HUES48 (cell line): ENCODE data around the gene SLC9A6.

Source experiments
- H3K27ac ChIP-seq: one replicate; pipeline ENCODE4 v1.7.0; 2013; ENCODE audit warnings: low read depth, low read length, inconsistent platforms
- H3K27me3 ChIP-seq: 2 replicates; pipeline ENCODE4 v1.6.1; 2013; ENCODE audit warnings: mild to moderate bottlenecking, low read length; ENCODE audit not compliant: control insufficient read depth, insufficient read depth
- H3K36me3 ChIP-seq: 2 replicates; pipeline ENCODE4 v1.6.1; 2013; ENCODE audit warnings: low read length; ENCODE audit not compliant: control insufficient read depth, insufficient read depth
- H3K4me1 ChIP-seq: 2 replicates; pipeline ENCODE4 v1.6.1; 2013; ENCODE audit warnings: mild to moderate bottlenecking, low read length; ENCODE audit not compliant: control insufficient read depth, insufficient read depth
- H3K4me3 ChIP-seq: 2 replicates; pipeline ENCODE4 v1.5.1; 2013; ENCODE audit warnings: mild to moderate bottlenecking, low read depth, low read length
- H3K9ac ChIP-seq: 2 replicates; pipeline ENCODE4 v1.6.1; 2013; ENCODE audit warnings: mild to moderate bottlenecking, low read depth, low read length, moderate library complexity
- H3K9me3 ChIP-seq: 2 replicates; pipeline ENCODE4 v1.6.1; 2013; ENCODE audit warnings: low read length; ENCODE audit not compliant: control insufficient read depth, insufficient read depth

The SLC9A6 gene

DNA sequence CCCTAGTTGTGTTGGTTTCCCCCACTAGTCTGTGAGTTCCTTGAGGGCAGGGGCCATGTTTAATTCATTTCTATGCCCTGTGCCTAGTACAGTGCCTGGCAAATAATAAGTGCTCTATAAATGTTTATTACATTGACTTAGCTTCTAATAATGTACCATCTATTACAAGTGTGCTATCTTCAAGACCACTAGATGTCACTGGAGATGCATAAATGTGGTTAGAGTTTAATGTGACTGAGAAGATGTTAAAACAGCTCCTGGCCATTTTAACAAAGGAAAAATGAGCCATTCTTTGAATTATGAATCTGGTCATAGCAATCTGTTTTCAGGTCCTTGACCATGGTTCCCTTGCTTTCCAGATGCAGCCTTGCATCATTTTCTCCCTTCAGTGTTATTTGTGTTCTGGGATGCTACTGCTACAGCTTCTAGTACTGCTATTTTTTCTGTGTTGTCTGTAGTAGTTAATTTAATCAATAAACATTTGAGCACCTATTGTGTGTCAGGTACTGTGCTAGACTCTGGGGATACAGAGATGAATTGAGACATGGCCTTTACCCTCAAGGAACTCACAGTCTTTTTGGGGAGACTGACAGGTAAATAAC is 43.2 kb downstream of the SLC9A6 start:
- H3K4me3 ChIP-seq = no peak overlapping the region
- no peaks in the 10 kb centered on the region for H3K27me3 ChIP-seq
- H3K4me1 ChIP-seq = no peaks in the 10 kb centered on the region
- H3K9me3 ChIP-seq = no peaks in the 10 kb centered on the region
- peaks cover 32% of the 10 kb centered on the region for H3K36me3 ChIP-seq
- H3K27ac ChIP-seq = no peak overlapping the region
- no peak overlapping the region for H3K9ac ChIP-seq

GRCh38 chrX:136029766-136030165 is 44.5 kb downstream of the SLC9A6 start:
- H3K36me3 ChIP-seq = peaks cover 28% of the 10 kb centered on the region
- H3K9ac ChIP-seq = no peak overlapping the region
- H3K9me3 ChIP-seq = no peaks in the 10 kb centered on the region
- H3K4me3 ChIP-seq = no peak overlapping the region
- H3K27me3 ChIP-seq = no peaks in the 10 kb centered on the region
- no peak overlapping the region for H3K27ac ChIP-seq
- no peaks in the 10 kb centered on the region for H3K4me1 ChIP-seq

GRCh38 chrX:136030303-136031191 is 45.3 kb downstream of the SLC9A6 start:
- Histone ChIP-seq H3K27me3 (no peaks in the 10 kb centered on the region), H3K4me3 (no peak overlapping the region), H3K9me3 (no peaks in the 10 kb centered on the region), H3K27ac (no peak overlapping the region), H3K36me3 (peaks cover 24% of the 10 kb centered on the region), H3K4me1 (no peaks in the 10 kb centered on the region), H3K9ac (no peak overlapping the region)

DNA sequence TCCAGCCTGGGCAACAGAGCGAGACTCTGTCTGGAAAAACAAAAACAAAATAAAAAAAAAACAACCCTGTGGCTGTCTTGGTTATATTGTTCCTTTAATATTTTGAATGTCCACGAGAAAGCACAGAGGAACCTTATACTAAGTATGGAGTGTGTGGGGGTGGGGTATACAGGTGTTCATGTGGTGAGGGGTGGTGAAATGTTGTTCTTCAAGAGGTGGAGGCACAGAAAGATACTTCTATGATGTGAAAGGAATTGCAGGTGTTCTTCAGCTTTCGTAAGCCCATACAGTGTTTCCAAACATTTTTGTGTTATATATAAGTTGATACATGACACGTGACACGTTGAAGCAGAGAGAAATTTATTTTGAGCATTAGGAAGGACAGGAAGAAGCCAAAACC is 46.4 kb downstream of the SLC9A6 start:
- no peaks in the 10 kb centered on the region for H3K27me3 ChIP-seq
- peaks cover 24% of the 10 kb centered on the region for H3K36me3 ChIP-seq
- no peak overlapping the region for H3K27ac ChIP-seq
- no peaks in the 10 kb centered on the region for H3K4me1 ChIP-seq
- H3K9me3 ChIP-seq = no peaks in the 10 kb centered on the region
- no peak overlapping the region for H3K9ac ChIP-seq
- no peak overlapping the region for H3K4me3 ChIP-seq

GRCh38 chrX:136032370-136032769 is 47.1 kb downstream of the SLC9A6 start:
- Histone ChIP-seq H3K27ac (no peak overlapping the region), H3K27me3 (no peaks in the 10 kb centered on the region), H3K36me3 (peaks cover 26% of the 10 kb centered on the region), H3K4me3 (no peak overlapping the region), H3K4me1 (no peaks in the 10 kb centered on the region), H3K9me3 (no peaks in the 10 kb centered on the region), H3K9ac (no peak overlapping the region)

DNA sequence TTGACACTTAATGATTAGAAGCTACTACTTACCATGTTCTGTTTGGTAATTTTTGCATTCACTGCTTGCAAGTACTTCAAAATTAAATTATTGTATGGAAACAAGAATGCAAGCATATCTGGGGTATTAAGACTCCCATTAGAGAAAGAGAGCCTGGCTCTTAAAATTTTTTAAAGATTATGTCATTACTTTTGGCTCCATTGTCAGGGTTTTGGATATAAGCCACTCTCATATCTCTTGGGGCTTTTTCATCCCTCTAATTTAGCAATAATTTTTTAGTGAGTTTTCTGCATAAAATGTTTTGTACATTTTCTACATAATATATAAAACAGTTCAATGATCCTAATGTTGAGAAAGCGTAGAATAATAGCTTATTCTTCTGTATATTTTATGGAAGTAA is 49.4 kb downstream of the SLC9A6 start:
- no peaks in the 10 kb centered on the region for H3K4me1 ChIP-seq
- peaks cover 25% of the 10 kb centered on the region for H3K36me3 ChIP-seq
- no peak overlapping the region for H3K27ac ChIP-seq
- no peaks in the 10 kb centered on the region for H3K9me3 ChIP-seq
- no peak overlapping the region for H3K4me3 ChIP-seq
- no peaks in the 10 kb centered on the region for H3K27me3 ChIP-seq
- H3K9ac ChIP-seq = no peak overlapping the region

GRCh38 chrX:136035663-136036062 is 50.4 kb downstream of the SLC9A6 start:
- Histone ChIP-seq H3K9me3 (no peaks in the 10 kb centered on the region), H3K27me3 (no peaks in the 10 kb centered on the region), H3K27ac (no peak overlapping the region), H3K4me1 (no peaks in the 10 kb centered on the region), H3K4me3 (no peak overlapping the region), H3K9ac (no peak overlapping the region), H3K36me3 (peaks cover 15% of the 10 kb centered on the region)

- H3K27ac ChIP-seq = no peak overlapping the region
- no peaks in the 10 kb centered on the region for H3K27me3 ChIP-seq
- H3K9me3 ChIP-seq = no peaks in the 10 kb centered on the region
- no peaks in the 10 kb centered on the region for H3K4me1 ChIP-seq
- H3K9ac ChIP-seq = no peak overlapping the region
- H3K4me3 ChIP-seq = no peak overlapping the region
- H3K36me3 ChIP-seq = peaks cover 6% of the 10 kb centered on the region; the same call in 1 of the 2 replicates
Measured at GRCh38 chrX:136039485-136039884, 54.2 kb downstream of the SLC9A6 start.

DNA sequence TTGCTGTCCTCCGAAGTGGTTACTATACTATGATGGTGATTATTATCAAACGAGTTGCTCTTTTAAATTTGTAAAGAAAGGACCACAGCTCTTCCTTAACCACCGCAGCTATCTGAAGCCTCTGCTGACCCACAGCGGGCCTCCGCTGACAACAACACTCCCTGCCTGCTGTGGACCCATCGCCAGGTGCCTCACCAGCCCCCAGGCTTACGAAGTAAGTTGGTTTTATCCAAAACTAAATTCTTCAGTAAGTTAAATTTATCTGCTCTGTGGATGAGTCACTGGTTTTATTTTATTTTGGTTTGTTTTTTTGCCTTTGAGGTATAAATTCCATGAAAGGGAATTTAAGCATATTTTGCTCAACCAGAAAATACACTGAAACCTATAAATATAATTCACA is 54.7 kb downstream of the SLC9A6 start:
- Histone ChIP-seq H3K9me3 (no peaks in the 10 kb centered on the region), H3K27ac (no peak overlapping the region), H3K27me3 (no peaks in the 10 kb centered on the region), H3K4me3 (no peak overlapping the region), H3K4me1 (no peaks in the 10 kb centered on the region), H3K36me3 (peaks cover 8% of the 10 kb centered on the region; the same call in 1 of the 2 replicates), H3K9ac (no peak overlapping the region)

DNA sequence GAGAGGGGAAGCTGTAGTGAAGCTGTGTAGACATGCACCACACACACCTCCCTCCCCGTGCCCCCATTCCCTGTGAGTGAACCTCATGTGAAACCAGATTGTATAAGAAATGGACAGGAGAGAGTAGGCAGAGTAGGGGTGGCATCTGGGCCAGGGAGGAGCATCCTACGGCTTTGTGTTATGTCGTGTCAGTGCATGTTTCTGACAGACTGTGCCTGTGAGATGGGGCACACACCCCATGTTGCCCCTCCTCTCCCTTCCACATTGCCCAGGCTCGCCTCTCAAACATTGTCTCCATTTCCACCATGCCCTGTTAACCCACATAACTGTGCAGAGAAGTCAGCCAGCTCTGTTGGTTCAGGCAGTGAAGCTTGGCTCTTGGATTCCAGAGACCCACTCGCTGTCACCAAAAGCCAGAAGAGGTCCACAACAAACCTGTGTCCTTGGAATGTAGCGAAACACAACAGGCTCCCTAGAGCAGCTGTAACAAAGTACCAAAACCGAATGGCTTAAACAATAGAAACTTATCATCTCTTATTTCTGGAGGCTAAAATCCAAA is 56.1 kb downstream of the SLC9A6 start:
- Histone ChIP-seq H3K27me3 (no peaks in the 10 kb centered on the region), H3K36me3 (peaks cover 8% of the 10 kb centered on the region; the same call in 1 of the 2 replicates), H3K4me3 (no peak overlapping the region), H3K9ac (no peak overlapping the region), H3K9me3 (no peaks in the 10 kb centered on the region), H3K27ac (no peak overlapping the region), H3K4me1 (peaks cover 4% of the 10 kb centered on the region)

GRCh38 chrX:136045008-136045407 is 59.8 kb downstream of the SLC9A6 start:
- Histone ChIP-seq H3K9ac (no peak overlapping the region), H3K4me1 (peaks cover 8% of the 10 kb centered on the region), H3K36me3 (peaks cover 6% of the 10 kb centered on the region; the same call in 1 of the 2 replicates), H3K4me3 (no peak overlapping the region), H3K27me3 (no peaks in the 10 kb centered on the region), H3K9me3 (no peaks in the 10 kb centered on the region), H3K27ac (no peak overlapping the region)
